Mucosa of descending colon (tissue), 3 donors: ENCODE results near the gene ELP5. TPM values are rescaled to one million over a fixed set of nuclear protein-coding genes. Genes with fewer than 3 reads are reported as not detected.

Experiments used
- ATAC-seq: fragments of 200-7000 bp; cut with Tn5 transposase; one replicate; pipeline ENCODE4 v1.9.1; 2020; ENCODE audit warnings: mild to moderate bottlenecking, moderate library complexity
- DNase-seq, 3 donors: peaks; one replicate each; pipeline ENCODE4 v3.0.0-alpha.2; 2020
- H3K36me3 ChIP-seq: fragments of 200-600 bp; one replicate; pipeline ENCODE4 v1.8.0; 2021; ENCODE audit warnings: low read depth, mild to moderate bottlenecking
- H3K4me1 ChIP-seq: fragments of 200-600 bp; one replicate; pipeline ENCODE4 v1.8.0; 2021; ENCODE audit warnings: low read depth, mild to moderate bottlenecking
- H3K4me3 ChIP-seq: fragments of 200-600 bp; one replicate; pipeline ENCODE4 v1.8.0; 2021; ENCODE audit warnings: mild to moderate bottlenecking
- H3K9me3 ChIP-seq: fragments of 200-600 bp; one replicate; pipeline ENCODE4 v1.8.0; 2021; ENCODE audit warnings: mild to moderate bottlenecking
- CTCF ChIP-seq: fragments of 200-600 bp; IDR thresholded peaks from one replicate; pipeline ENCODE4 v1.8.0; 2022; ENCODE audit warnings: antibody characterized with exemption, mild to moderate bottlenecking
- intact Hi-C, 2 donors: fragments of 100-400 bp; cut with DNase I in 1 of 2; cut with micrococcal nuclease in 1 of 2; formaldehyde crosslinking; loops; one replicate each; pipeline versions ENCODE4 v1.11.0 to v1.11.1; 2022; cut with DNase I, micrococcal nuclease
- total RNA-seq, 3 donors: library from RNA; stranded (reverse); fragmentation: NEBNext Ultra II Directional in 2 of 3; extraction: Animal tissue kit (Norgen Biotek cat#: 25700) in 2 of 3; gene quantifications; one replicate each; pipeline versions ENCODE4 v1.2.1 to v1.2.4, GENCODE V29; 2021 to 2023
- donor health status: DM: no; HTN: no; CAD: no; lungs with moderate emphysema.
- donor health status: DM: no; HTN: no; CAD: no.
- donor health status: DM: no; HTN: yes; CAD: no.

ELP5 gene
- total RNA-seq, 3 donors from 2014 or later, result 34.9 to 45.6 (median 42.2) TPM

GRCh38 chr17:7236808-7237207 is 15.2 kb upstream of the ELP5 start:
- ATAC-seq (no peak), DNase-seq (no peak)
- Histone ChIP-seq H3K4me1 (peaks cover 49% of the 10 kb centered on the region), H3K4me3 (no peak overlapping the region), H3K36me3 (peaks cover 3% of the 10 kb centered on the region), H3K9me3 (no peaks in the 10 kb centered on the region)
- intact Hi-C loops, result no loop called here
- TF ChIP-seq CTCF, result no peak

GRCh38 chr17:7237266-7237760 is 14.7 kb upstream of the ELP5 start:
- intact Hi-C loops, result no loop called here
- Histone ChIP-seq H3K4me3 (peak overlapping the region; percentile 91), H3K4me1 (peaks cover 45% of the 10 kb centered on the region), H3K36me3 (peaks cover 3% of the 10 kb centered on the region), H3K9me3 (no peaks in the 10 kb centered on the region)
- TF ChIP-seq CTCF, result no peak
- peak in 1 of 3 donors; percentile 53 for DNase-seq
- ATAC-seq, result no peak

GRCh38 chr17:7237761-7238419 is 14.1 kb upstream of the ELP5 start:
- Histone ChIP-seq H3K4me3 (peak overlapping the region; percentile 91), H3K4me1 (peaks cover 39% of the 10 kb centered on the region), H3K9me3 (no peaks in the 10 kb centered on the region), H3K36me3 (peaks cover 3% of the 10 kb centered on the region)
- peak; percentile 31 for ATAC-seq
- peak; percentile 92 to 95 (median 92) for DNase-seq
- TF ChIP-seq CTCF, result no peak
- intact Hi-C loops, result no loop called here

- Histone ChIP-seq H3K36me3 (peaks cover 3% of the 10 kb centered on the region), H3K4me1 (peaks cover 35% of the 10 kb centered on the region), H3K4me3 (peak overlapping the region; percentile 91), H3K9me3 (no peaks in the 10 kb centered on the region)
- DNase-seq (peak in 2 of 3 donors; percentile 66 to 73), ATAC-seq (no peak)
- intact Hi-C loops, result no loop called here
- TF ChIP-seq CTCF, result no peak
Measured at GRCh38 chr17:7238420-7239090, 13.5 kb upstream of the ELP5 start.

GRCh38 chr17:7239091-7240027 is 12.7 kb upstream of the ELP5 start, which contains the start of gene PHF23:
TSS of gene PHF23 (minus strand) at chr17:7239457. CDS start at chr17:7239279, 178 bp downstream.
- DNase-seq (peak; percentile 99 to 100 (median 99)), ATAC-seq (peak; percentile 73)
- peak within 1 kb of the TSS; percentile 91 for H3K4me3 ChIP-seq
- intact Hi-C loops, result no loop called here
- peaks cover 35% of the 10 kb centered on the region for H3K4me1 ChIP-seq
- no peak for TF ChIP-seq CTCF
- peaks cover 3% of the 10 kb centered on the region for H3K36me3 ChIP-seq
- no peaks in the 10 kb centered on the region for H3K9me3 ChIP-seq
